Measurements from ENCODE around the gene PSMD5.

DNA sequence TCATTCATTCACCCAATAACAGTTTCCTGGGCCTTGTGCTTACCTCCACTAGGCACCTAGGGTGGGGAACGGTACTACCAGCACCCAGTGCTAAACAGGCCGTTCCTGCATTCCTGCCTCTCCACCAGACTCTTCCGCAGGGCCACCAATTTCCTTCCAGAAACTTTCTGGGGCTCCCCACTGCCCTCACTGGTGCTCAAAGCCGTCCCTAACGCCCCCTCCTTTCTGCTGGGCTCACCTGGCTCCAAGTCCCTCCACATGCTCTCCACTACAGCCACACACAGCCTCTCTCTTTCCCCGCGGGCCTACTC is 32.9 kb upstream of the PSMD5 start:
- TF ChIP-seq, protein P1, sequence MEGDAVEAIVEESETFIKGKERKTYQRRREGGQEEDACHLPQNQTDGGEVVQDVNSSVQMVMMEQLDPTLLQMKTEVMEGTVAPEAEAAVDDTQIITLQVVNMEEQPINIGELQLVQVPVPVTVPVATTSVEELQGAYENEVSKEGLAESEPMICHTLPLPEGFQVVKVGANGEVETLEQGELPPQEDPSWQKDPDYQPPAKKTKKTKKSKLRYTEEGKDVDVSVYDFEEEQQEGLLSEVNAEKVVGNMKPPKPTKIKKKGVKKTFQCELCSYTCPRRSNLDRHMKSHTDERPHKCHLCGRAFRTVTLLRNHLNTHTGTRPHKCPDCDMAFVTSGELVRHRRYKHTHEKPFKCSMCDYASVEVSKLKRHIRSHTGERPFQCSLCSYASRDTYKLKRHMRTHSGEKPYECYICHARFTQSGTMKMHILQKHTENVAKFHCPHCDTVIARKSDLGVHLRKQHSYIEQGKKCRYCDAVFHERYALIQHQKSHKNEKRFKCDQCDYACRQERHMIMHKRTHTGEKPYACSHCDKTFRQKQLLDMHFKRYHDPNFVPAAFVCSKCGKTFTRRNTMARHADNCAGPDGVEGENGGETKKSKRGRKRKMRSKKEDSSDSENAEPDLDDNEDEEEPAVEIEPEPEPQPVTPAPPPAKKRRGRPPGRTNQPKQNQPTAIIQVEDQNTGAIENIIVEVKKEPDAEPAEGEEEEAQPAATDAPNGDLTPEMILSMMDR (conservative IDR thresholded peaks at IDR 0.05 in 1 of 2, IDR thresholded peaks at IDR 0.05 in 1 of 2; ENCODE audit: low read depth in 1 of 2, low read length in 2 of 2): no peak
- TF ChIP-seq EZH2 (IDR thresholded peaks at IDR 0.05; ENCODE audit: low read length, missing control alignments): no peak

All from fibroblast of lung (primary cell).